ENCODE results near the gene SPACA5. TPM values are rescaled to one million over a fixed set of nuclear protein-coding genes. Genes with fewer than 3 reads are reported as not detected.
"Not testable (repeated sequence)": the region's sequence is repeated elsewhere in the genome, so short reads cannot be mapped to it uniquely, and the experiment has no call there.

The SPACA5 gene
- not detected for total RNA-seq

DNA sequence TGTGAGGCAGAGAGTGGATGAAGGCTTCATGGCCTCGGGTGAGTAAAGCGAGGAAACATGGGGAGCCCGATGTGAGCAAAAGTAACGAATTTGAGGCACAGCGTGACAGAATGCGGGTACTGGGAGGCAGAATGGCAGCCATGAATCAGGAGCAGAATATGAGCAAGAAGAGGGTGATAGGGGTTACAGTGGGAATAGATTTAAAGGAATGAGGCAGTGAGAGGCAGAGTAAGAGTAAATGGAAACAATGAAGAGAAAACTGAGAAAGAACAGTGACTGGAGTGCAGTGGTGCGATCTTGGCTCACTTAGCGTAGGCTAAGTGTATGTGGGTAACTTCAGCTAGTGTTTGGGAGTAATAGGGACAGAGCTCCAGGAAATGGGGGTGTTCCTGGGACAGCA lies at the start of gene SPACA5:
SPACA5 (plus strand) TSS at position 301 of the 400 bp plus-strand sequence. CDS start 815 bp downstream, outside the sequence.
- CTCF ChIA-PET; H3K4me3 Mint-ChIP-seq; POLR2A ChIA-PET; H3K27me3 Mint-ChIP-seq; DNase-seq; H3K36me3 Mint-ChIP-seq (ENCODE audit: low read depth); intact Hi-C loops (cut with micrococcal nuclease); ATAC-seq; H3K9me3 Mint-ChIP-seq; H3K27ac Mint-ChIP-seq: not testable (repeated sequence)
- H3K4me1 Mint-ChIP-seq (ENCODE audit: low read depth), result peaks cover 12% of the 10 kb centered on the region

DNA sequence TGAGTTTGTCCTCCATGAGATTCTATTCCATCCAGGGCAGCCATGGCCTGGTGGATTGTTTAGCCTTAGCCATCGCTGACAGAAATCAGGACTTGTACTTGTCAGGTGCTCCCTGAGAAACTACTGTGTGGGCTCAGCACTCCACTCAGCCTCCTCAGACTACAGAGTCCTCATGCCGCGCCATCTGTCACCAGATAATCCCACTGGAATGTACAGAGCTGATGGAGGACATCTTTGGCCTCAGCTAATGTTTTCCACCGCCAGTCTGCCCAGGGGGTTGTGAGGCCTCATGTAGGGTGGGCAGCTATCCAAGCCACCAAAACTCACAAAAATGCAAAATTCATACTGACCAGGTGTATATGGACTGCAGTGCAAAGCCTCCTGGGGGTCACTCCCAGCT lies 48.6 kb upstream of the SPACA5 start:
- ATAC-seq; H3K9me3 Mint-ChIP-seq; H3K4me1 Mint-ChIP-seq (ENCODE audit: low read depth); H3K27ac Mint-ChIP-seq; intact Hi-C loops (cut with micrococcal nuclease); DNase-seq; H3K4me3 Mint-ChIP-seq; POLR2A ChIA-PET; H3K36me3 Mint-ChIP-seq (ENCODE audit: low read depth); H3K27me3 Mint-ChIP-seq: not testable (repeated sequence)
- CTCF ChIA-PET, result interaction anchor here (1.3 to 2.2 kb wide), 2 partner anchors 17 to 69 kb away, joined by 3 to 15 read pairs; no protein-coding TSS in a partner anchor

DNA sequence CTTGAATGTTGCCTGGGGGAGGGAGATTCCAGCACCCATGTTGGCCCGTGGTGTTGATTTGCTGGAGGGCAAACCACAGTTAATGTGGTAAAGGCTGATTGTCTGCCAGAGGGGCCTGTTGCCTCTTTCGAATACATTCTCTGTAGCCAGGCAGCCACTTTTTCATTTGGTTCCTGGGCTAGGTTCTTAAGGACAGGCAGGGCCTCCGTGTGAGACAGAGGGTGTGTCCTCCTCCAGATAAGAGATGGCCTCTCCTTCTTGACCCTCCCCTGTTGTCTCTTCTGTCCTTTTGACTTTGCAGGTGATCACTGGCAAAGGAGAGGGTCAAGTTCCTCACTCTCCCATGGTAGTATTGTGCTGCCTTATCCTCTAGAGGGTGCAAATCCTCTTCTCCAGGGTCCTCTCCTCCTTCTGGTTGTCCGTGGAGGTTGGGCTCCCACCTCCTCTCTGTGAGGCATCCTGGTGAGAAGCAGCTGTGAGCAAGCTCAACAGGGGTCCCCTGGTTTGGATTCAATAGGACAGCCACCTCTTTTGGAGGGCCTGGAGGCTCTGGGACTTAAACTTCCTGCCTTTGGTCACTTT lies 47.9 kb upstream of the SPACA5 start:
- ATAC-seq, result peak; percentile 73
- no peak overlapping the region for H3K27ac Mint-ChIP-seq
- no peaks in the 10 kb centered on the region for H3K36me3 Mint-ChIP-seq (ENCODE audit: low read depth)
- no peak overlapping the region for H3K4me3 Mint-ChIP-seq
- ChIA-PET CTCF (interaction anchor here (1.2 to 2.2 kb wide), 4 partner anchors 40 to 127 kb away, joined by 5 to 15 read pairs (median 6); no protein-coding TSS in a partner anchor), POLR2A (no interaction called here)
- intact Hi-C loops (cut with micrococcal nuclease), result no loop called here
- H3K9me3 Mint-ChIP-seq, result no peaks in the 10 kb centered on the region
- H3K27me3 Mint-ChIP-seq, result no peaks in the 10 kb centered on the region
- no peaks in the 10 kb centered on the region for H3K4me1 Mint-ChIP-seq (ENCODE audit: low read depth)
- peak; percentile 30 for DNase-seq
- TF ChIP-seq, protein P1, sequence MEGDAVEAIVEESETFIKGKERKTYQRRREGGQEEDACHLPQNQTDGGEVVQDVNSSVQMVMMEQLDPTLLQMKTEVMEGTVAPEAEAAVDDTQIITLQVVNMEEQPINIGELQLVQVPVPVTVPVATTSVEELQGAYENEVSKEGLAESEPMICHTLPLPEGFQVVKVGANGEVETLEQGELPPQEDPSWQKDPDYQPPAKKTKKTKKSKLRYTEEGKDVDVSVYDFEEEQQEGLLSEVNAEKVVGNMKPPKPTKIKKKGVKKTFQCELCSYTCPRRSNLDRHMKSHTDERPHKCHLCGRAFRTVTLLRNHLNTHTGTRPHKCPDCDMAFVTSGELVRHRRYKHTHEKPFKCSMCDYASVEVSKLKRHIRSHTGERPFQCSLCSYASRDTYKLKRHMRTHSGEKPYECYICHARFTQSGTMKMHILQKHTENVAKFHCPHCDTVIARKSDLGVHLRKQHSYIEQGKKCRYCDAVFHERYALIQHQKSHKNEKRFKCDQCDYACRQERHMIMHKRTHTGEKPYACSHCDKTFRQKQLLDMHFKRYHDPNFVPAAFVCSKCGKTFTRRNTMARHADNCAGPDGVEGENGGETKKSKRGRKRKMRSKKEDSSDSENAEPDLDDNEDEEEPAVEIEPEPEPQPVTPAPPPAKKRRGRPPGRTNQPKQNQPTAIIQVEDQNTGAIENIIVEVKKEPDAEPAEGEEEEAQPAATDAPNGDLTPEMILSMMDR (IDR thresholded peaks at IDR 0.05), result peak; percentile 36

DNA sequence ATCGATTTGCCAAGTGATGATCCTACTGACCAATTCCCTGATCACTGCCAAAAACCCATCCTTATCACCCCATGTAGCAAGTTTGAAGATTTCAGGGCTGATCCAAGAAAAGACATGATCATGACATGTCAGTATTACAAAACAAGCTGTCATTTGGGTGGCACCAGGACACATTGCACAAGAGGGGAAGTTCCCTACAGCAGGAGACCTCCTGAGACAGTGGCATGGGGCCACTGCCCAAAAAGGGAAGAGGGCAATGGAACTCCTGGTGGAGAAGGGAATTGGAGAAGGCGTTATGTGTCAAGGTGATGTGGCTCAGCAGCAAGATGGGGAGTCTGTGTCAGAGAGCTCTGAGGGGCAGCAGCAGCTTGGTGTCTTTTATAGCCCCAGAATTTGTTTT lies 46.4 kb upstream of the SPACA5 start:
- H3K36me3 Mint-ChIP-seq (ENCODE audit: low read depth), result no peaks in the 10 kb centered on the region

DNA sequence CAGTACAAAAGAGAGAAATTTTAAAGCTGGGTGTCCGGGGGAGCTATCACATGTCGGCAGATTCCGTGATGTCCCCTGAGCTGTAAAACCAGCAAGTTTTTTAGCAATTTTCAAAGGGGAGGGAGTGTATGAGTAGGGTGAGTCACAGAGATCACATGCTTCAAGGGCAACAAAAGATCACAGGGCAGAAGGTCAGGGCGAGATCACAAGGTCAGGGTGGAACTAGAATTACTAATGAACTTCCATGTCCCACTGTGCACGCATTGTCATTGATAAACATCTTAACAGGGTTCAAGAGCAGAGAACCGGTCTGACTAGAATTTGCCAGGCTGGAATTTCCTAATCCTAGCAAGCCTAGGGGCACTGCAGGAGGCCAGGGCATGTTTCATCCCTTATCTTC lies 45.0 kb upstream of the SPACA5 start:
- H3K36me3 Mint-ChIP-seq (ENCODE audit: low read depth); DNase-seq; H3K9me3 Mint-ChIP-seq; H3K4me1 Mint-ChIP-seq (ENCODE audit: low read depth); H3K27me3 Mint-ChIP-seq; CTCF ChIA-PET; ATAC-seq; POLR2A ChIA-PET; H3K4me3 Mint-ChIP-seq; intact Hi-C loops (cut with micrococcal nuclease); H3K27ac Mint-ChIP-seq: not testable (repeated sequence)

More for the DNA sequence above, 46.4 kb upstream of the SPACA5 start:
- TF ChIP-seq, protein P1 (IDR thresholded peaks at IDR 0.05), result no peak
- no peak overlapping the region for H3K4me3 Mint-ChIP-seq
- H3K4me1 Mint-ChIP-seq (ENCODE audit: low read depth), result no peaks in the 10 kb centered on the region
- CTCF ChIA-PET, result interaction anchor here (1.5 kb wide), 1 partner anchor 128 kb away, joined by 7 read pairs; no protein-coding TSS in a partner anchor
- no peak overlapping the region for H3K27ac Mint-ChIP-seq
- DNase-seq (no peak), ATAC-seq (no peak)
- no peaks in the 10 kb centered on the region for H3K27me3 Mint-ChIP-seq
- intact Hi-C loops (cut with micrococcal nuclease), result no loop called here
- POLR2A ChIA-PET, result no interaction called here
- no peaks in the 10 kb centered on the region for H3K9me3 Mint-ChIP-seq

DNA sequence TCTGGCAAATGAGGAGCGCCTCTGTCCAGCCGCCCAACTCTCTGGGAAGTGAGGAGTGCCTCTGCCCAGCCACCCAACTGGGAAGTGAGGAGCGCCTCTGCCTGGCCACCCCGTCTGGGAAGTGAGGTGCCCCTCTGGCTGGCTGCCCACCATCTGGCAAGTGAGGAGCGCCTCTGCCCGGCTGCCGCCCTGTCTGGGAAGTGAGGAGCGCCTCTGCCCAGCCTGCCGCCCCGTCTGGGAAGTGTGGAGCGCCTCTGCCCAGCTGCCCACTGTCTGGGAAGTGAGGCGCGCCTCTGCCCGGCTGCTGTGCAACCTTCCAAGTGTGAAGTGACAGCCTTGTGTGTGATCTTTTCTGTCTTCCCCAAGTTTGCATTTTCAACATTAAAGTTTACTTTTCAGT lies 41.3 kb upstream of the SPACA5 start:
- H3K36me3 Mint-ChIP-seq (ENCODE audit: low read depth); intact Hi-C loops (cut with micrococcal nuclease): not testable (repeated sequence)

DNA sequence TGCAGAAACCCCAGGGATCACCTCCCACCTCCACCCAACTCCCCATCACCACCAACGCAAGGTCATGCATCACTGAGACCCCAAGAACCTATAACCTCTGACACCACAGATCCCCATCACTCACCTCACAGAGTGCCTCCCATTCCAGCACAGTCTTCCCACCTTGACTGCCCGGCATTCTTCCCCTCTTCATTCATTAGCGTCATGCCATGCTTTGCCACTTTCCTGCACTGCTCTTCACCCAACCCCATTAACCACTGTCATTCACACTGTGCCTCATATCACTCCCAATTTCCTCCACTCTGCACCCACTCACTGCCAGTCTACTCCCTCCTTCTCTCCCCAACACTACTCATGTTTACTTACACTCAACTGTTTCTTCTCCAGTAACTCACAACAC lies 33.6 kb upstream of the SPACA5 start:
- Mint-ChIP-seq H3K36me3 (ENCODE audit: low read depth) (peaks cover 50% of the 10 kb centered on the region), H3K4me3 (no peak overlapping the region), H3K4me1 (ENCODE audit: low read depth) (no peaks in the 10 kb centered on the region), H3K27ac (no peak overlapping the region), H3K27me3 (no peaks in the 10 kb centered on the region), H3K9me3 (peaks cover 43% of the 10 kb centered on the region)
- DNase-seq (no peak), ATAC-seq (no peak)
- CTCF ChIA-PET, result no interaction called here
- intact Hi-C loops (cut with micrococcal nuclease), result no loop called here
- POLR2A ChIA-PET, result no interaction called here
- TF ChIP-seq, protein P1 (IDR thresholded peaks at IDR 0.05), result no peak

More for the DNA sequence above, 41.3 kb upstream of the SPACA5 start:
- POLR2A ChIA-PET; H3K4me3 Mint-ChIP-seq; CTCF ChIA-PET; H3K27ac Mint-ChIP-seq; H3K9me3 Mint-ChIP-seq; DNase-seq; H3K4me1 Mint-ChIP-seq (ENCODE audit: low read depth); ATAC-seq; H3K27me3 Mint-ChIP-seq: not testable (repeated sequence)
